CD14-positive monocyte (primary cell): ENCODE results near the gene MLC1. TPM values are rescaled to one million over a fixed set of nuclear protein-coding genes. Genes with fewer than 3 reads are reported as not detected.
A peak's percentile ranks its signal among the peaks of the same experiment; 100 is the strongest.

Source experiments
- DNase-seq, 3 donors: peaks; one replicate each; pipeline ENCODE4 v3.0.0-alpha.2; 2011 to 2022
- H2AFZ ChIP-seq: 2 replicates; pipeline ENCODE4 v1.6.0; 2012; ENCODE audit warnings: mild to moderate bottlenecking, low read depth, low read length, inconsistent platforms; ENCODE audit not compliant: insufficient read depth, poor library complexity, severe bottlenecking
- H3K27ac ChIP-seq, 2 donors: 1 replicate in 1 of 2; 2 replicates in 1 of 2; pipeline ENCODE4 v1.5.1; 2012 to 2013; ENCODE audit warnings: low read length in 2 of 2, control low read depth in 1 of 2, inconsistent platforms in 1 of 2, low read depth in 1 of 2, mild to moderate bottlenecking in 1 of 2
- H3K27me3 ChIP-seq, 2 donors: one replicate each; pipeline versions ENCODE4 v1.6.0 to v1.6.1; 2011 to 2013; ENCODE audit warnings: low read length in 2 of 2; ENCODE audit not compliant: control insufficient read depth in 2 of 2, insufficient read depth in 2 of 2
- H3K36me3 ChIP-seq, 2 donors: replicated peaks in 1 of 2; 1 replicate in 1 of 2; 2 replicates in 1 of 2; pipeline versions ENCODE4 v1.5.1 to v1.6.1; 2012 to 2013; ENCODE audit warnings: low read length in 2 of 2, control low read depth in 1 of 2, inconsistent platforms in 1 of 2, mild to moderate bottlenecking in 1 of 2; ENCODE audit not compliant: insufficient read depth in 2 of 2, control insufficient read depth in 1 of 2
- H3K4me1 ChIP-seq, 2 donors: 1 replicate in 1 of 2; 2 replicates in 1 of 2; pipeline versions ENCODE4 v1.5.1 to v1.6.1; 2012 to 2013; ENCODE audit warnings: low read length in 2 of 2, control low read depth in 1 of 2, inconsistent platforms in 1 of 2, mild to moderate bottlenecking in 1 of 2, moderate library complexity in 1 of 2; ENCODE audit not compliant: insufficient read depth in 2 of 2, control insufficient read depth in 1 of 2
- H3K4me2 ChIP-seq: replicated peaks from 2 replicates; pipeline ENCODE3; 2012; ENCODE audit warnings: low read length, moderate library complexity, mild to moderate bottlenecking; ENCODE audit not compliant: poor library complexity, severe bottlenecking; ENCODE audit errors: extremely low read depth
- H3K4me3 ChIP-seq, 3 experiments: fragments of 200-600 bp in 1 of 3; sonication (generic) in 1 of 3; replicated peaks in 1 of 3; 1 replicate in 2 of 3; 2 replicates in 1 of 3; pipeline ENCODE4 v1.5.1; 2011 to 2013; ENCODE audit warnings: low read length in 3 of 3, mild to moderate bottlenecking in 3 of 3, control low read depth in 2 of 3, low read depth in 2 of 3, inconsistent platforms in 1 of 3, moderate library complexity in 1 of 3
- H3K79me2 ChIP-seq: 2 replicates; pipeline ENCODE4 v1.6.0; 2012; ENCODE audit warnings: mild to moderate bottlenecking, control low read depth, inconsistent platforms, low read length, moderate library complexity; ENCODE audit not compliant: insufficient read depth
- H3K9ac ChIP-seq: 2 replicates; pipeline ENCODE4 v1.6.0; 2017; ENCODE audit warnings: low read length, mild to moderate bottlenecking; ENCODE audit not compliant: insufficient read depth, poor library complexity, severe bottlenecking
- H3K9me3 ChIP-seq, 2 donors: replicated peaks in 1 of 2; 1 replicate in 1 of 2; 2 replicates in 1 of 2; pipeline versions ENCODE4 v1.5.1 to v1.6.1; 2012 to 2013; ENCODE audit warnings: low read length in 2 of 2, control low read depth in 1 of 2; ENCODE audit not compliant: control insufficient read depth in 1 of 2, insufficient read depth in 1 of 2
- H4K20me1 ChIP-seq: 2 replicates; pipeline ENCODE4 v1.6.0; 2012; ENCODE audit warnings: mild to moderate bottlenecking, low read length, control low read depth, moderate library complexity; ENCODE audit not compliant: insufficient read depth
- H3K27ac Mint-ChIP-seq, 7 donors: one replicate each; pipeline ENCODE4 v1.8.0; 2020; ENCODE audit warnings: mild to moderate bottlenecking in 7 of 7, mixed read lengths in 7 of 7, moderate library complexity in 6 of 7, inconsistent platforms in 2 of 7
- H3K27me3 Mint-ChIP-seq, 3 donors: one replicate each; pipeline ENCODE4 v1.8.0; 2021 to 2022; ENCODE audit warnings: low read depth in 3 of 3, mild to moderate bottlenecking in 3 of 3, mixed read lengths in 3 of 3, moderate library complexity in 3 of 3, inconsistent platforms in 1 of 3
- H3K36me3 Mint-ChIP-seq, 2 donors: one replicate each; pipeline ENCODE4 v1.8.0; 2020; ENCODE audit warnings: mixed read lengths in 2 of 2, inconsistent platforms in 1 of 2, mild to moderate bottlenecking in 1 of 2
- H3K4me1 Mint-ChIP-seq: one replicate; pipeline ENCODE4 v1.8.0; 2020; ENCODE audit warnings: mild to moderate bottlenecking, mixed read lengths
- H3K4me3 Mint-ChIP-seq, 2 donors: one replicate each; pipeline ENCODE4 v1.8.0; 2020; ENCODE audit warnings: mild to moderate bottlenecking in 2 of 2, mixed read lengths in 2 of 2, moderate library complexity in 1 of 2
- H3K9me3 Mint-ChIP-seq, 7 donors: one replicate each; pipeline ENCODE4 v1.8.0; 2020 to 2022; ENCODE audit warnings: mixed read lengths in 7 of 7, mild to moderate bottlenecking in 6 of 7, moderate library complexity in 6 of 7, inconsistent platforms in 2 of 7
- WGBS: methylation state at CpG from one replicate; pipeline ENCODE4 v1.1.5; 2013; ENCODE audit warnings: missing lambda C conversion rate; ENCODE audit not compliant: insufficient coverage; 5-methylcytosine and 5-hydroxymethylcytosine counted together
- intact Hi-C, 2 donors: fragments of 100-400 bp; cut with micrococcal nuclease; formaldehyde crosslinking; loops; one replicate each; pipeline versions ENCODE4 v1.15.0 to v1.15.1; 2023
- polyA plus RNA-seq, 3 donors: library from polyadenylated mRNA; depleted of rRNA in 1 of 3; unstranded in 2 of 3; stranded (reverse) in 1 of 3; fragments of 300-500 nt in 2 of 3; fragments of >200 nt in 1 of 3; fragmentation: Illumina TruSeq in 2 of 3; gene quantifications; 1 replicate in 2 of 3; 2 replicates in 1 of 3; pipeline ENCODE4 v1.2.3, GENCODE V29; 2012 to 2021
- TF ChIP-seq, protein P1 (sequence below): fragments of 200-600 bp; IDR thresholded peaks from one replicate; pipeline ENCODE4 v1.8.0; 2022; ENCODE audit warnings: antibody characterized with exemption, mild to moderate bottlenecking

Gene MLC1
- polyA plus RNA-seq, 3 donors = 1.6 to 3.6 (median 1.8) TPM

GRCh38 chr22:50074056-50074455 is 11.2 kb downstream of the MLC1 start:
- no peaks in the 10 kb centered on the region for H3K9me3 Mint-ChIP-seq
- H3K27ac Mint-ChIP-seq = no peak overlapping the region

GRCh38 chr22:50072714-50073538 is 12.3 kb downstream of the MLC1 start:
- TF ChIP-seq, protein P1, sequence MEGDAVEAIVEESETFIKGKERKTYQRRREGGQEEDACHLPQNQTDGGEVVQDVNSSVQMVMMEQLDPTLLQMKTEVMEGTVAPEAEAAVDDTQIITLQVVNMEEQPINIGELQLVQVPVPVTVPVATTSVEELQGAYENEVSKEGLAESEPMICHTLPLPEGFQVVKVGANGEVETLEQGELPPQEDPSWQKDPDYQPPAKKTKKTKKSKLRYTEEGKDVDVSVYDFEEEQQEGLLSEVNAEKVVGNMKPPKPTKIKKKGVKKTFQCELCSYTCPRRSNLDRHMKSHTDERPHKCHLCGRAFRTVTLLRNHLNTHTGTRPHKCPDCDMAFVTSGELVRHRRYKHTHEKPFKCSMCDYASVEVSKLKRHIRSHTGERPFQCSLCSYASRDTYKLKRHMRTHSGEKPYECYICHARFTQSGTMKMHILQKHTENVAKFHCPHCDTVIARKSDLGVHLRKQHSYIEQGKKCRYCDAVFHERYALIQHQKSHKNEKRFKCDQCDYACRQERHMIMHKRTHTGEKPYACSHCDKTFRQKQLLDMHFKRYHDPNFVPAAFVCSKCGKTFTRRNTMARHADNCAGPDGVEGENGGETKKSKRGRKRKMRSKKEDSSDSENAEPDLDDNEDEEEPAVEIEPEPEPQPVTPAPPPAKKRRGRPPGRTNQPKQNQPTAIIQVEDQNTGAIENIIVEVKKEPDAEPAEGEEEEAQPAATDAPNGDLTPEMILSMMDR = no peak
- intact Hi-C loops = no loop called here
- Mint-ChIP-seq H3K36me3 (peaks cover 9 to 14% of the 10 kb centered on the region in 2 donors), H3K27me3 (peaks cover 0 to 1% (median 0%) of the 10 kb centered on the region in 3 donors), H3K27ac (peak overlapping the region in 1 of 7 donors; percentile 52), H3K4me1 (peaks cover 5% of the 10 kb centered on the region), H3K4me3 (no peak overlapping the region), H3K9me3 (no peaks in the 10 kb centered on the region)
- Histone ChIP-seq H2AFZ (no peak overlapping the region), H3K36me3 (no peaks in the 10 kb centered on the region), H4K20me1 (no peaks in the 10 kb centered on the region), H3K4me1 (no peaks in the 10 kb centered on the region), H3K27me3 (no peaks in the 10 kb centered on the region), H3K27ac (no peak overlapping the region), H3K4me3 (no peak overlapping the region), H3K9me3 (no peaks in the 10 kb centered on the region), H3K9ac (no peak overlapping the region), H3K79me2 (no peaks in the 10 kb centered on the region), H3K4me2 (no peak overlapping the region)
- DNase-seq = no peak
- WGBS = 93% methylated on average over 27 of the region's 28 CpGs

More at GRCh38 chr22:50074056-50074455, 11.2 kb downstream of the MLC1 start:
- Histone ChIP-seq H3K4me1 (no peaks in the 10 kb centered on the region), H2AFZ (no peak overlapping the region), H3K9me3 (no peaks in the 10 kb centered on the region), H3K27me3 (no peaks in the 10 kb centered on the region), H3K27ac (no peak overlapping the region), H4K20me1 (no peaks in the 10 kb centered on the region), H3K79me2 (no peaks in the 10 kb centered on the region), H3K9ac (no peak overlapping the region), H3K36me3 (no peaks in the 10 kb centered on the region), H3K4me2 (no peak overlapping the region), H3K4me3 (no peak overlapping the region)
- H3K36me3 Mint-ChIP-seq = peaks cover 10 to 13% of the 10 kb centered on the region in 2 donors
- DNase-seq = no peak
- TF ChIP-seq, protein P1 = no peak
- intact Hi-C loops = no loop called here
- peaks cover 5% of the 10 kb centered on the region for H3K4me1 Mint-ChIP-seq
- H3K27me3 Mint-ChIP-seq = peaks cover 0 to 1% (median 0%) of the 10 kb centered on the region in 3 donors
- 89% methylated on average over 17 of the region's 17 CpGs for WGBS
- no peak overlapping the region for H3K4me3 Mint-ChIP-seq
